SK-N-MC (cell line): Measurements from ENCODE around the gene GULP1.

Experiments
- DNase-seq: peaks from one replicate; pipeline ENCODE4 v3.0.0-alpha.2; 2011; ENCODE audit warnings: low read depth, low spot score
- H3K27ac ChIP-seq: fragments of 200-600 bp; sonication (generic); 2 replicates; pipeline ENCODE4 v1.5.1; 2016; ENCODE audit warnings: mixed run types
- H3K36me3 ChIP-seq: fragments of 200-600 bp; sonication (generic); 2 replicates; pipeline ENCODE4 v1.6.1; 2017; ENCODE audit warnings: antibody characterized with exemption, low read length, mixed read lengths; ENCODE audit not compliant: insufficient read depth
- H3K4me3 ChIP-seq: fragments of 200-600 bp; sonication (generic); 2 replicates; pipeline ENCODE4 v1.5.1; 2016
- H3K9ac ChIP-seq: fragments of 200-600 bp; sonication (generic); 2 replicates; pipeline ENCODE4 v1.8.0; 2017; ENCODE audit warnings: mixed run types, mixed read lengths; ENCODE audit not compliant: insufficient read length
- H3K9me3 ChIP-seq: fragments of 200-600 bp; sonication (generic); 2 replicates; pipeline ENCODE4 v1.6.1; 2017; ENCODE audit warnings: low read depth, mild to moderate bottlenecking, antibody characterized with exemption, low read length, moderate library complexity, mixed read lengths
- EZH2 ChIP-seq: fragments of 200-600 bp; sonication (generic); IDR thresholded peaks from one replicate; pipeline ENCODE4 v1.6.1; 2017; ENCODE audit warnings: antibody characterized with exemption
- FOXP2 ChIP-seq: optimal IDR thresholded peaks from 2 replicates; pipeline ENCODE3; 2011; ENCODE audit warnings: mild to moderate bottlenecking, moderate library complexity; ENCODE audit not compliant: insufficient read depth; ENCODE audit errors: extremely low read length, control extremely low read depth
- POLR2AphosphoS5 ChIP-seq: IDR thresholded peaks from 2 replicates; pipeline ENCODE4 v1.6.1; 2012; ENCODE audit warnings: mild to moderate bottlenecking, low read depth, low read length, borderline replicate concordance

Gene GULP1

DNA sequence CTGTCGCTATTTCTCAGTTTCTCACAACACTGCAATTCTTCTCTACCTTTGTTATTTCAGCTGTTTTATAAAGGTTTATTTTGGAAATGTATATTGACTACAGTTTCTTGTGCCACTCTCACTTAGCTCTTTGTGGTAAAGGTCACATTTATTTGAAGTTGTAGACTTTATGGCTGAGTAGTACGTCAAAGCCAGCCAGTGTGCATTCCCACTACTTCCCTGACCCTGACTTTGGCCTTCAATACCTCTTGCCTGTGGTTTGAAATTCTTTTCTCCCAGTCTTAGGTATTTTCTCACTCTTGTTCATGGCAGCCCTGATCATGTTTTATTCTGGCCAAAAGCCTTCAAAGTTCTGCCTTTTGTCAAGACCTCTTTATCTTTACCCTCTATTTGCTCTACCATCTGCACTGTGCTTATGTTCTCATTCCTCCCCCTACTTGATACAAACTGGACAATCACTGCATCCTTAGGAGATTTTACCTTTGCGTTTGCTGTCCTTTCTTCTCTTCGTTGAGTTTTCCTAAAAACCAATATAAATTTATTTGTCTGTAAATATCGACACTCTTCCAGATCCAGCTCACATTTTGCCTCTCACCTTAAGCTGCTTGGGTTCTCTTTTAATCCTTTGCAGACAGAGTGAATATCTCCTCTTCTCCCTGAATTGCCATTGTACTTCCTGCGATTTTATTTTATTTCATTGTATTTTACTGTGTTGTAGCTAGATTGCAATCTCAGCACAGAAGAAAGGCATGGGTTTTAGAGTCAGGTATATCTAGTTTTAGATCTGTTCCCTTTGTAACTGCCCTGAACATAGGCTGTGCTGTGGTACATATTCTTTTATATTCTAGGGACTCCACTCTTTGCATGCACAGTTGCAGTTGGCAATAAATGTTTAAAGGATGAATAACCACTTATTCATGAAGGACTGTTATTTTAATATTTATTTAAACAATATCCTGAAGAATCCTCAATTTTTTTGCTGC is 31.2 kb downstream of the GULP1 start:
- DNase-seq = no peak
- no peaks in the 10 kb centered on the region for H3K9me3 ChIP-seq
- H3K27ac ChIP-seq = no peak overlapping the region
- TF ChIP-seq POLR2AphosphoS5 = no peak
- no peak for TF ChIP-seq EZH2
- TF ChIP-seq FOXP2 = no peak
- no peak overlapping the region for H3K9ac ChIP-seq
- H3K36me3 ChIP-seq = no peaks in the 10 kb centered on the region
- H3K4me3 ChIP-seq = no peak overlapping the region

GRCh38 chr2:188324067-188324466 is 32.4 kb downstream of the GULP1 start:
- Histone ChIP-seq H3K9ac (no peak overlapping the region), H3K9me3 (no peaks in the 10 kb centered on the region), H3K4me3 (no peak overlapping the region), H3K27ac (no peak overlapping the region), H3K36me3 (no peaks in the 10 kb centered on the region)
- TF ChIP-seq EZH2 (no peak), FOXP2 (no peak), POLR2AphosphoS5 (no peak)
- no peak for DNase-seq

DNA sequence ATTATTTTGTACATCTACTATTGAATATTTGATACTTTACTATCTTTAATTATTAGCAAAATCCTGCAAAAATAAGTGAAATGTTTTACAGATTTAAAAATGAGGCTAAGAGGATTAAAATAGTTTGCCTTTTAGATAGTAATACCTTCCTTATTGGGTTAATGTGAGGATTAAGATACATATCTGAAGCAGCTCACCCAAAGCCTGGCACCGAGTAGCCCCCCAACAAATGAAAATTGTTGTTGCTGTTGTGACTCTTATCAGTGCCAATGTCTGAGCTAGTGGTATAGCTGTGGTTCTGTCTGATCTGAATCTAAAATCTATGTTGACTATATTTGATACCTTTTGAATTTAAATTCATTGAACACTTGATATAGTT is 34.6 kb downstream of the GULP1 start:
- Histone ChIP-seq H3K36me3 (no peaks in the 10 kb centered on the region), H3K9me3 (no peaks in the 10 kb centered on the region), H3K4me3 (no peak overlapping the region), H3K9ac (no peak overlapping the region), H3K27ac (no peak overlapping the region)
- no peak for TF ChIP-seq POLR2AphosphoS5
- TF ChIP-seq EZH2 = no peak
- TF ChIP-seq FOXP2 = no peak
- no peak for DNase-seq

DNA sequence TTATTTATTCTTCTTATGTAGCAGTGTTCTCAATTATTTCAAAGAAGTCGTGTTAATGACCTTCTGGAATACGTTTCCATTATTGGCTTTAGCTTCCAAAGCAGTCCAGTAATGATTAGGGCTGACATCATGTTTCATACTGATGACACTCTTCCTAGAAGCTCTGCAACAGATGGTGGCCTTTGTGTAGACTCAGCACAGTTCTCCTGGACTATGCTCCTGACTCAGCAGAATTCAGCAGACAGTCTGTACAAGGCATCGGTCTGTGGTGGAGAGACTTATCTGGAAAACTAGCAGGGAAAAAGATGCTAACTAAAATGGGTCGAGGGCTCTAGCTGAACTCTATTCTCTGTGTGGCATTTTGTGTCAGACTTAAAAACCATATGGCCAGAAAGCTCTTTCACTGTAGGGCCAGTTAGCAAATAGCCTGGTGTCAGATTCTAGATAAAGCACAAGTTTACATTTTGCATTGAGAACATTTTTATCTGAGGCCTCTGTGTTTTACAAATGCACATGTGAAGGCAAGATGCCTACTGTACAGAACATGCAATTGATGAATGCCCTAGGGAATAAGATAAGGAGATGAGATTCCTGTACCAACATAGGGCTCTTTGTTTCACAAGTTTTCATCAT is 35.1 kb downstream of the GULP1 start:
- H3K9me3 ChIP-seq = no peaks in the 10 kb centered on the region
- no peak overlapping the region for H3K4me3 ChIP-seq
- no peak overlapping the region; the same call in 1 of the 2 replicates for H3K27ac ChIP-seq
- H3K9ac ChIP-seq = no peak overlapping the region
- no peaks in the 10 kb centered on the region for H3K36me3 ChIP-seq
- TF ChIP-seq EZH2 = no peak
- TF ChIP-seq POLR2AphosphoS5 = no peak
- no peak for TF ChIP-seq FOXP2
- DNase-seq = no peak

- Histone ChIP-seq H3K27ac (no peak overlapping the region; the same call in 1 of the 2 replicates), H3K36me3 (no peaks in the 10 kb centered on the region), H3K9me3 (no peaks in the 10 kb centered on the region)
These were observed 36.0 kb downstream of the GULP1 start for GRCh38 chr2:188327518-188328213.

DNA sequence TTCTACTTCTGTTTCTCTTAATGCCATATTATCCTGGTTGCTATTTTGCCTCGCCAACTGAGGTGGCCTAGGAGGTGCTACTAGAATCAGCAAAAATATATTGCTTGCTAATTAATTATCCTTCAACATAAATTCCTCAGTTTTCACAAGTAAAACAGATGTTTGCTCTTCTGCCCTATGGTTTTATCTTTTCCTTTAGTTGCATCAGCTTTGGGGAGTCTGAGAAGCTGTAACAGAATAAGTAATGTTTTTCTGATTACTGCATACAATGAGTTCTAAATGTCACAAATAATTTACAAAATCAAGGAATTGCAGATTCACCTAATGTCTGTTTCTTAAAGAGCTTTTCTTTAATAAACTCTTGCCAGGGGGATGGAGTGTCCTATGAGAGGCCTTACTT is 36.7 kb downstream of the GULP1 start:
- no peak overlapping the region for H3K4me3 ChIP-seq
- H3K9ac ChIP-seq = no peak overlapping the region
- H3K36me3 ChIP-seq = no peaks in the 10 kb centered on the region
- no peak for DNase-seq
- H3K9me3 ChIP-seq = no peaks in the 10 kb centered on the region
- no peak for TF ChIP-seq FOXP2
- TF ChIP-seq EZH2 = no peak
- no peak for TF ChIP-seq POLR2AphosphoS5
- H3K27ac ChIP-seq = peak overlapping the region; percentile 26; the same call in 1 of the 2 replicates

More at GRCh38 chr2:188327518-188328213, 36.0 kb downstream of the GULP1 start:
- H3K4me3 ChIP-seq = no peak overlapping the region
- TF ChIP-seq FOXP2 (no peak), POLR2AphosphoS5 (no peak), EZH2 (no peak)
- no peak for DNase-seq
- H3K9ac ChIP-seq = no peak overlapping the region

DNA sequence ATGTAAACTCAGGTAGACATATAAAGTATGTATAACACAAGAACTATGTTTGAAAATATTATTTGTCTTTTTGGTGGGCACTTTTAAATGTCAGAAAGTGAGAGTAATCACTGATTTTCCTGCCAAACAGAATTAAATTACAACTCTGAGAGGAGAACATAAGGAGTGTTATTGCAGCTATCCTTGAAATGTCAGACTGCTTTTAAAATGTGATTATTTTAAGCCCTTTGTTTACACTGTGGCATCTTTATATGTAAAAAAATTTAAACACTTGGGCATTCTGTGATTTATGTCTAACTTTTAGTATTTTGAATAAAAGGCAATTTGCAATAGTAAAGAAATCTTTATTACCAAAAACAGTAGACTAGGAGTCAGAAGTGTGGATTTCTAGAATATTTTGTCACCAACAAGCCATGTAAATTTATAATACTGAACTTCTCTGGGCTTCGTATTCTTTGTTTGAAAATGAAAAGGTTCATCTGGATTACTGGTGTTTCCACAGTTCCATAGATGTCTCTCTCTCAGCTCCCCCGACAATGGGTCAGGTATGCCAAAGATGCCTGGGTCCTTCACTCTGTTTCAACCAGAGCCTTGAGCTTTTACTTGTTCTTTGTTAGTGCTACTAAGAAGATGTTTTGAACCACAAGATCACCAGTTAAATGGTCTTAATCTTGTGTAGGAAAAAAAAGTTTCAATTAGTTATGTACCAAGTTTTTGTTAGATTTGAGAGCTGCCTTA is 38.8 kb downstream of the GULP1 start:
- Histone ChIP-seq H3K9ac (no peak overlapping the region), H3K36me3 (no peaks in the 10 kb centered on the region), H3K9me3 (no peaks in the 10 kb centered on the region), H3K4me3 (no peak overlapping the region), H3K27ac (no peak overlapping the region)
- TF ChIP-seq POLR2AphosphoS5 = no peak
- TF ChIP-seq FOXP2 = no peak
- no peak for TF ChIP-seq EZH2
- DNase-seq = no peak
